Stimulated activated CD4-positive, alpha-beta T cell treated with anti-CD3 and anti-CD28 coated beads, Interleukin-12 subunit alpha, Interleukin-12 subunit beta, amount 100 ng/mL, for 48 hours (primary cell): ENCODE data around the gene TRIO.
"Not testable (repeated sequence)": the region's sequence is repeated elsewhere in the genome, so short reads cannot be mapped to it uniquely, and the experiment has no call there.

Experiments used
- DNase-seq, 3 donors: peaks; one replicate each; pipeline ENCODE4 v3.0.0-alpha.2; 2020; ENCODE audit warnings: low read depth in 2 of 3, low spot score in 1 of 3

TRIO gene

DNA sequence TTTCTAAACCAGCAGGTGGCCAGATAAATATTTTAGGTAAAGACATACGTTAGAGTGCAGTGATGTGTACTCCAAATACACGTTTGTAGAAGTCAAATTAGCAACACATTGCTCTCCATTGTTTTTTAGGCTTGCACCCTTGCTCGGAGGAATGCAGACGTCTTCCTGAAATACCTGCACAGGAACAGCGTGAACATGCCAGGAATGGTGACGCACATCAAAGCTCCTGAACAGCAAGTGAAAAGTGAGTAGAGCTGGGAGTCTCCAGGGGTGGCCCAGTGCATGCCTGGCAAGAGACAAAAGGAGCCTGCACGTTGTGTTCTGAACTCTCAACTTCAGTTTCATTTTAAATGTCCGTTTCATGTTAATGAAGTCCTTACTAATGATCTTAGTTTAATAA lies 231.0 kb downstream of the TRIO start:
- DNase-seq = no peak

DNA sequence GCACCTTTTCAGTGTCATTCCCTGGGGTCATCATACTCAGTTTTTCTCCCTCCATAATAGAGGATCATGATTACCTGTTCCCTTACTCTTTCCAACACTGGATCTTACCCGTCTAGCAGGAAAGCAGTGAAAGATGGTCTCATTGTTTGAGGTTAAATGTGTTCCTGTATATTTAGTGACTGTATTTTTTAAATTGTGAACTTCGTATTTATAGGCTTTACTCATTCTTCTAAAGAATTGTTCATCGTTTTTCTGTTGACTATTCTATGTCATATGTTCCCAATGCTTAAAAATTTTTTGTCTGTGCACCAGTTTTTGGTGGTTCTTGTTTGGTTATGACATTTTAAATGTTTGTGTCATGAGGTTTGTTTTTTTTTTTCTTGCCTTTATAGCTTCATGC lies 233.6 kb downstream of the TRIO start:
- no peak for DNase-seq

DNA sequence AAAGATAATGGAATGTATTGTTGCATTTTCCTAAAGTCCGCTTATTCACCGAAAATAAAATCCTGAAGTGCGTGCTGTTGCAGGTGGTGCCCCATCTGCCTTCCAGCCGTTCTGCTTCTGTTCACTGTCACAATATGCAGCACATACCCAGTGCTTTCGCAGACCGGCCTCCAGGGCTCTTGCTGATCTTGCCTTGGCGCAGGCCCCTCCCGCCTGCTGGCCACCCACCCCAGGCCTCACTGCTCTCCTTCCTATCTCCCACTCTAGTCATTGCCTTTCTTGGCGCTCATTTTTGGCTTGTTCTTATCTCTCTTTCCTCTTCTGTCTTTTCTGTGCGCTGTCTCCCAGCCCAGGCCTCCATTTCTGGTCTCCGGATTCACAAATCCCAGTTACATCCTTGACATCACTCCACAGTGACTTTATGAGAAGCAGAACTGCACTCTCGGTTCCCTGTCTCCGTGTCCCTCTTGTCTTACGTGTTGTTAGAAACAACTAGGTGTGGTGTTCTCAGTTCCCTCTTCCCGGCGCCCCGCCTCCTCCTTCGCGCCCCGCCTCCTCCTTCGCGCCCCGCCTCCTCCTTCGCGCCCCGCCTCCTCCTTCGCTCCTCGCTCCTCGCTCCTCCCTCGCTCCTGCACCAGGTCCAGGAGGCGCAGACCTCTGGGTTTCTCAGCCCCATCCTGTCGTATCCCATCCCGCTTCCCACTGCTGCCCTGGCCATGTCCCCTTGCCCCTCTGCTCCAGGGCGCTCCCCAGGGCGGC lies 236.8 kb downstream of the TRIO start:
- no peak for DNase-seq

GRCh38 chr5:14380712-14381111 lies 237.6 kb downstream of the TRIO start:
- DNase-seq = no peak

- no peak for DNase-seq
These were observed 239.5 kb downstream of the TRIO start for GRCh38 chr5:14382640-14383039.

- no peak for DNase-seq
These were observed 240.8 kb downstream of the TRIO start for GRCh38 chr5:14383923-14384322.

GRCh38 chr5:14385019-14385418 lies 241.9 kb downstream of the TRIO start:
- no peak for DNase-seq

DNA sequence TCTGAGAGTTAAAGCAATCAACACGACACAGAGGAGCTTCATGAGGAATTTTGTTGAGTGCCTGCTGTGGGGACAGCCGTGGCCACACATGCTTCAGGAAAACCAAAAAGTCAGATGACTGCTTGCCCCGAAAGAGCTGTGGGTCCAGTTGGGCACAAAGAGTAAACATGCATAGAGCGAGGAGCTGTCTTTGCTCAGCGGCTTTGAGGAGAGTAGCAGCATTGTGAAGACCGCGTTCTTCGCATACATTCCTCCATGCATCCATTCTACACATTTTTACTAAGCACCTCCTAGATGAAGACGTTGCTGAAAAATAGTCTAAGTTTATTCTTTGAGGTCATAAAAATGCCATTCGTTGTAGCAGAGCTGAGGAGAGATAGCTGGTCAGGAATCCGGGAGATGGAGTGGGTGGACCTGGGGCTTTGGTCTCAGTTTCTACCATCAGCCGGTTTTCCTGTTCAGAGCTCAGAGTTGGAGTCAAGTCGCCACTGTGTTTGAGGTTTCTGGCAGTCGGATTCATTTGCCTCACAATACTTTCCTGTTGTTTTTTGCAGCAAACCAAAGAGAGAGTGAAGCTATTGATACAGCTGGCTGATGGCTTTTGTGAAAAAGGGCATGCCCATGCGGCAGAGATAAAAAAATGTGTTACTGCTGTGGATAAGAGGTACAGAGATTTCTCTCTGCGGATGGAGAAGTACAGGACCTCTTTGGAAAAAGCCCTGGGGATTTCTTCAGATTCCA lies 243.9 kb downstream of the TRIO start:
- DNase-seq = no peak

GRCh38 chr5:14388741-14389140 lies 245.6 kb downstream of the TRIO start:
- no peak for DNase-seq

- DNase-seq = not testable (repeated sequence)
These were observed 249.4 kb downstream of the TRIO start for GRCh38 chr5:14392552-14392951.

GRCh38 chr5:14394365-14394764 lies 251.2 kb downstream of the TRIO start:
- no peak for DNase-seq

DNA sequence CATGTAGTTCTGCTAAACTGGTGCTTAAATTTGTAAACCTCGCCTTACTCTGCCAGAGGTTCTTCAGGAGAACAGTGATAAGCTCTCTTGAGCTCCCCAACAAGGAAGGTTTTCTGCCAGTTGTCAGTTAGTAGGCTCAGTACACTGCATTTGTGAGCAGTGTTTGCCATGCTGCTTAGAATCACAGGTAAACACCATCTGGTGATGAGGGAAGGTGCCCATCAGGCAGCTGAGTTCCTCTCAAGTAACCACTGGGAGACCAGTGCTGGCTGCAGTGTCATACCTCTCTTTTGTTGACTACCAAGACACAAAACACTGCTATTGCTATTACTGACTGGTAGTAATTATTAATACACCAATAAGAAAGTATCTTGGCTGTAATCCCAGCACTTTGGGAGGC lies 252.3 kb downstream of the TRIO start:
- no peak for DNase-seq

GRCh38 chr5:14396066-14396465 lies 252.9 kb downstream of the TRIO start:
- no peak for DNase-seq

DNA sequence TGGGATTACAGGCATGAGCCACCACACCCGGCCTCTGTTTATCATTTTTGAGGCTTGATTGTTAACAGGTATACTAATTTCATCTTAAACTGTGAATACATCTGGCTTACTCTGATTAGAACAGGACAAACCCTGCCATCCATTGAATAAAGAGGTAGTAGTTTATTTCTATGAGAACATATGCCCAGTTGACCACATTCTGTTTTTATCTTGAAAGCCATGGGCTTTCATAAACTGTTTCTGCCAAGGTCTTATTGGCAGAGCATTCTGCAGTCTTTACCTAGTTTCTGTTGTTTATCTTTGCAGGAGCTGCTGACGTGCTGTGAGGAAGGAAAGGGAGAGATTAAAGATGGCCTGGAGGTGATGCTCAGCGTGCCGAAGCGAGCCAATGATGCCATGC lies 253.6 kb downstream of the TRIO start:
- DNase-seq = no peak

GRCh38 chr5:14397717-14398116 lies 254.6 kb downstream of the TRIO start:
- DNase-seq = no peak

- DNase-seq = peak in 1 of 3 donors; percentile 38
These were observed 256.0 kb downstream of the TRIO start for GRCh38 chr5:14399054-14399692.

DNA sequence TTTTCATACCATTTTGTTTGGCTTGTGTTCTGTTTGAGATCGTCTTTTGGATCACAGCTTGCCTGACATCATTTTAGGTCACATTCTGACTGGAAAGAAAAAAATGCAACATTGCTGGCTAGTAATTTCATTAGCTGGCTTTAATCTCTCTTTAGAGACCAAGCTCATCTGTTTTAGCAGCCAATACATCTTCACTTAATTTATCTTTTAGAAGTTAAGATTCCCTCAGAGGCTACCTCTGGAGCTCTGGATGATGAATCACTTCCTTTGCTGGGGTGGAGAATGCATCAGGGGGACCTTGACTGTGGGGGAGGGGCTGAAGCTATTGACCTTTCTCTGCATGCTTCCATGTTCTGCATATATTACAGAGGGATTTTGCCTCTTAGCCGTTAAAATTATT lies 256.9 kb downstream of the TRIO start:
- DNase-seq = no peak

DNA sequence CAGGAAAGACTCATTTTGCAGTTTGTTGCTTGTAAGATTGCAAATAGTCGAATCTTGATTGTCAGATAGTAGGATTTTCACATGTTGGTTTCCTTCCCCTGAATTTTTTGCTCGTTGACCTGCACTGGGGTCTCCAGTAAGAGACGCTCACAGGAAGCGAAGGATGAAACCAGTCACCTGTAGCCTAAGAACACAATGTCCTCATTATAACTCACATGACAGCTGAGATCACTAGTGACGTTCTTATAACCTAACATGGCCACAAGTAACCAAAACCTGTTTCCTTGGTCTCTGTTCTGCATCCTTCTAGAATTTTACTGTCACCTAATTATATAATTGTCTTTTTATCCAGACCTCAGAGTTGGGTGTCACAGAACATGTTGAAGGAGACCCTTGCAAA lies 257.5 kb downstream of the TRIO start:
- DNase-seq = no peak

DNA sequence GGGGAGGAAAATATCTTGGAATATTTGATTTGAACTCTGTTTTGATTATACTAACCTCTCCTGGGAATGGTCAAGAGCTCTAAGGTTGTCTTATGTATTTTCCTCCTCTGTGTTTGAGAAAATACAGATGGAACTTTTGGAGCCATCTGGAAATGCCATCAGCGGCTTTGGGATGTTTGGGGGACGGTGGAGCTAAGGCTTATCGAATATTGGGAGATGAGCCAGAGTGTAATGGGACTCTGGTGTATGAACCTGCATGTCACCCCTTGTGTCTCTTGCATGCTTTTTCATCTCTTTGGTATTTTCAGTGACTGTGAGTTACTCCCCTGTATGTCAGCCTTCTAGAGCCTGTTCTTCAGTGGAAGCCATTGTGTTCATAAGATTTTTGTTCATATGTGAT lies 258.5 kb downstream of the TRIO start:
- DNase-seq = no peak

DNA sequence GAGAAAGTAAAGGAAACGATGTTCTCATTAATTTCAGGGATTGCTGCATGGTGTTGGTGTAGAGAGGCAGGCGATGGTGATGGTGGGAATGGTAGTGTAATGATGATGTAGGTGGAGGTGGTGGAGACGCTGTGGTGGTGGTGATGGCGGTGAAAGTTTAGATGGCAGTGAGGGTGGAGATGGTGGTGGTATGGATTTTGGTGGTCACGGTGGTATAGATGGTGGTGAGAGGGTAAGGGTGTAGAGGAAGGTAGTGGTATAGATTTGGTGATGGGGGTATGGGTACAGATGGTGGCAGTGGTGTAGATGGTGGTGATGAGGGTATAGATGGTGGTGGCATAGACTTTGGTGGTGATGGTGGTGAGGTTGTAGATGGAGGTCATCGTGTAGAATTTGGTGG lies 259.3 kb downstream of the TRIO start:
- no peak for DNase-seq

DNA sequence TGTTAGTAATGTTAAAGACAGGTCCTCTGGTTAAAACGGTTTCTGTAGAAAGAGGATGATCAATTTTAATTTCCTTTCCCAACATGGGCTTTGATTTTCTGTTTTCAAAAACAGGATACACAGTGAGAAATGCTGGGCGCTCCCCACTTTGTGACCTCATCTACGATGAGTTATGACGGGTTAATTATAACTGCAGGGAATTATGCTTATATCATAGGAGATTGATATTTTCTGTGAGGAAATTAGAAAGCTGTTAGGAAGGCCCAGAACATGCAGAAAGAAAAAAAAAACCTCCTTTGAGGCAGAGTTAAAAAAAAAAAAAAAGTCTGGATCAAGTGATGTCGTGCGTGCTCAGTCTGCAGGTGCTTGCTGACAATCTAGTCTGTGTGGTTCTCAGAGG lies 261.6 kb downstream of the TRIO start:
- no peak for DNase-seq

GRCh38 chr5:14405267-14405666 lies 262.1 kb downstream of the TRIO start:
- no peak for DNase-seq
